ENCODE data around the gene SLC41A3. TPM values are rescaled to one million over a fixed set of nuclear protein-coding genes. Genes with fewer than 3 reads are reported as not detected.

Gene SLC41A3
- total and polyA plus RNA-seq, 2 of the 8 experiments (the other 6 are each of a cell fraction or from before 2014, with no cell fraction given) = 30.2 to 56.4 TPM

DNA sequence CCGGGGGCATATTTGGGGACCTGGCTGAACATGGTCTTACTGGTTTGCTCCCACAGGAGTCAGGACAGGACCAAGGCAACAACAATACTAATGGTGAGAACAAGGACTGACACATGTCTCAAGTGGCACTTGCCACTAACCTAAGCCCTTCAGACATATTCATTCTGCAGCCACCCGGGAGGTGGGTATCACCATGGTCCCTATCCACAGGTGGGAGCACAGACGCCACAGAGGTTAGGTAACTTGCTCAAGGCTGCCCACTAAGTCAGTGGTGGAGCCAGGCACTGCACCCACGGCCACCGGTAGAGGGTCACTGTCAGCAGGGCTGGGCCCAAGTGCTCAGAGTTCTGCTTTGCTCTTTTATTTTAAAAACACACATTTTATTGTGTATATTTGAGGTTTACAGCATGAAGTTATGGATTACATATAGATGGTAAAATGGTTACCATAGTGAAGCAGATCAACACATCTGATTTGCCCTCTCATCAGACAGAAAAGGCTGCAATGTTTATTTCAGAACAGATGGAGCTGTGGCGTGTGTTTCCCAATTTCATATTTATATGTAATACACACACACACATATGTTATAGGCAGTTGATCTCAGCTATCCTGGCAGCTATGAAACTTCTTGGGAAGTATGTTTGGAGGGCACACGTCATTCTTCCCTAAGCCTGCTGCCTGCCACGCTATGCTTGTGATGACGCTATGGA is 30.0 kb upstream of the SLC41A3 start:
- Histone ChIP-seq H3K4me3 (ENCODE audit: extremely low read depth in 1 of 4, insufficient read depth in 2 of 4, low read depth in 3 of 4, low read length in 4 of 4) (no peak overlapping the region), H3K4ac (replicated peaks; ENCODE audit: insufficient read length, low read depth, low read length) (no peak overlapping the region), H3K14ac (ENCODE audit: insufficient read length) (no peak overlapping the region), H3K4me1 (replicated peaks in 1 of 4; ENCODE audit: control insufficient read depth in 3 of 4, insufficient read depth in 4 of 4, low read length in 3 of 4) (no peaks in the 10 kb centered on the region), H4K8ac (ENCODE audit: extremely low read depth, insufficient read depth, low read length) (no peak overlapping the region), H2AK5ac (ENCODE audit: low read depth, low read length) (no peak overlapping the region), H4K91ac (replicated peaks; ENCODE audit: insufficient read length, low read length) (no peak overlapping the region), H2BK120ac (replicated peaks; ENCODE audit: low read depth, low read length) (no peak overlapping the region), H3K79me2 (ENCODE audit: control insufficient read depth in 1 of 2, insufficient read depth in 2 of 2, low read length in 2 of 2) (no peaks in the 10 kb centered on the region), H3K56ac (replicated peaks; ENCODE audit: insufficient read length, low read depth, low read length) (no peak overlapping the region), H2BK5ac (ENCODE audit: low read depth, low read length) (no peak overlapping the region), H3K23ac (ENCODE audit: insufficient read length) (no peak overlapping the region), H3K23me2 (ENCODE audit: low read depth, low read length) (no peaks in the 10 kb centered on the region), H3K9me3 (ENCODE audit: insufficient read depth in 2 of 2, low read depth in 1 of 2, low read length in 1 of 2) (no peaks in the 10 kb centered on the region; a peak in 1 of 4 replicates), H4K20me1 (replicated peaks in 1 of 2; ENCODE audit: control insufficient read depth in 1 of 2, insufficient read depth in 2 of 2, low read length in 2 of 2) (no peaks in the 10 kb centered on the region), H2BK15ac (ENCODE audit: low read length) (no peak overlapping the region), H3K27ac (ENCODE audit: low read depth, low read length) (no peak overlapping the region), H2BK12ac (ENCODE audit: low read depth, low read length) (no peak overlapping the region), H3K27me3 (replicated peaks in 1 of 4; ENCODE audit: control insufficient read depth in 3 of 4, extremely low read depth in 1 of 4, insufficient read depth in 3 of 4, low read length in 3 of 4) (no peaks in the 10 kb centered on the region), H3K18ac (ENCODE audit: extremely low read depth, low read length) (no peak overlapping the region), H2AFZ (ENCODE audit: low read length) (no peak overlapping the region), H2BK20ac (ENCODE audit: low read length) (no peak overlapping the region), H3K4me2 (ENCODE audit: insufficient read depth in 1 of 2, low read depth in 2 of 2, low read length in 2 of 2) (no peak overlapping the region), H3K79me1 (ENCODE audit: low read depth, low read length) (no peaks in the 10 kb centered on the region; the same call in 1 of the 2 replicates), H3K9ac (replicated peaks in 1 of 4; ENCODE audit: extremely low read depth in 1 of 4, low read depth in 3 of 4, low read length in 3 of 4) (no peak overlapping the region; a peak in 1 of 7 replicates), H3K36me3 (ENCODE audit: control insufficient read depth in 2 of 4, insufficient read depth in 4 of 4, low read length in 3 of 4) (no peaks in the 10 kb centered on the region), H4K5ac (ENCODE audit: insufficient read length, low read depth, low read length) (no peak overlapping the region)
- no peak for DNase-seq (ENCODE audit: low read depth in 1 of 2, low spot score in 2 of 2)
- ChIA-PET POLR2A (ENCODE audit: partially characterized antibody) (no interaction called here), CTCF (ENCODE audit: partially characterized antibody) (interaction anchor here (0.7 to 7.3 kb wide), 14 partner anchors 10 to 150 kb away, joined by 3 to 52 read pairs (median 4); no protein-coding TSS in a partner anchor)
- 73% methylated on average over 9 of the region's 9 CpGs; no CpG with 5 or more reads in 1 of the 2 experiments for WGBS, 2 experiments (ENCODE audit: extremely low coverage in 1 of 2, insufficient coverage in 1 of 2, insufficient read length in 1 of 2, insufficient replicate concordance in 2 of 2, low coverage in 1 of 2, low lambda C conversion rate in 2 of 2, missing lambda C conversion rate in 1 of 2)
- TF ChIP-seq, protein P1, sequence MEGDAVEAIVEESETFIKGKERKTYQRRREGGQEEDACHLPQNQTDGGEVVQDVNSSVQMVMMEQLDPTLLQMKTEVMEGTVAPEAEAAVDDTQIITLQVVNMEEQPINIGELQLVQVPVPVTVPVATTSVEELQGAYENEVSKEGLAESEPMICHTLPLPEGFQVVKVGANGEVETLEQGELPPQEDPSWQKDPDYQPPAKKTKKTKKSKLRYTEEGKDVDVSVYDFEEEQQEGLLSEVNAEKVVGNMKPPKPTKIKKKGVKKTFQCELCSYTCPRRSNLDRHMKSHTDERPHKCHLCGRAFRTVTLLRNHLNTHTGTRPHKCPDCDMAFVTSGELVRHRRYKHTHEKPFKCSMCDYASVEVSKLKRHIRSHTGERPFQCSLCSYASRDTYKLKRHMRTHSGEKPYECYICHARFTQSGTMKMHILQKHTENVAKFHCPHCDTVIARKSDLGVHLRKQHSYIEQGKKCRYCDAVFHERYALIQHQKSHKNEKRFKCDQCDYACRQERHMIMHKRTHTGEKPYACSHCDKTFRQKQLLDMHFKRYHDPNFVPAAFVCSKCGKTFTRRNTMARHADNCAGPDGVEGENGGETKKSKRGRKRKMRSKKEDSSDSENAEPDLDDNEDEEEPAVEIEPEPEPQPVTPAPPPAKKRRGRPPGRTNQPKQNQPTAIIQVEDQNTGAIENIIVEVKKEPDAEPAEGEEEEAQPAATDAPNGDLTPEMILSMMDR (IDR thresholded peaks at IDR 0.05; ENCODE audit: control extremely low read depth in 1 of 3, insufficient read depth in 1 of 3, low read depth in 1 of 3, low read length in 3 of 3) = peak in 2 of 3 experiments; percentile 57 to 66; a peak in 3 of 4 replicates
- TF ChIP-seq EP300 (IDR thresholded peaks at IDR 0.05; ENCODE audit: borderline replicate concordance in 1 of 2, low read depth in 2 of 2, low read length in 2 of 2) (no peak), RAD21 (IDR thresholded peaks at IDR 0.05 in 1 of 2, conservative IDR thresholded peaks at IDR 0.05 in 1 of 2; ENCODE audit: low read depth in 2 of 2, low read length in 2 of 2) (peak; percentile 54 to 56; a peak in 3 of 4 replicates)
- peak; percentile 19 for FAIRE-seq
